ENCODE results near the gene ADAM12. TPM values are rescaled to one million over a fixed set of nuclear protein-coding genes. Genes with fewer than 3 reads are reported as not detected.

The ADAM12 gene
- total RNA-seq, 1 donor from 2014 or later = not detected

DNA sequence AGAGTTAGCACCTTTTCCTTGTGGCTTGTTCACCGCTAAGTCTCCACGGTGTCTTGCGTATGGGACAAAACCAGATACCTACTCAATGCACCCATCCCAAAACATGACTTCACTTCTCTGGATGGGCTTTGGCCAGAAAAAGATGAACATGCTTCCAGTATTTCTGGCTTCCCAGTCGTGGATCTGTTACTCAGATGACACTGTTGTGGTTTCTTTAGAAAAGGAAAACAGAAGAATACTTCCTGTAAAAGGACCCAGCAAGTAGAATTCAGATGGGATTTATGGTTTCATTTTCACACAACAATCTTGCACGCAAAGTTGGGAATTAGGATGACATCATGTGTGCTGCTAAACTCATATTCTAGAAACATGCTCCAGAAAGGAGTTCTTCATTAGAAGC, 216.7 kb downstream of the ADAM12 start:
- H3K27ac ChIP-seq = no peak overlapping the region
- no peaks in the 10 kb centered on the region for H3K4me1 ChIP-seq
- H3K9me3 ChIP-seq = no peaks in the 10 kb centered on the region
- intact Hi-C loops (cut with DNase I) = no loop called here
- H3K27me3 ChIP-seq = no peaks in the 10 kb centered on the region
- DNase-seq (ENCODE audit: low spot score in 2 of 2) = no peak
- H3K36me3 ChIP-seq = no peaks in the 10 kb centered on the region
- TF ChIP-seq, protein P1, sequence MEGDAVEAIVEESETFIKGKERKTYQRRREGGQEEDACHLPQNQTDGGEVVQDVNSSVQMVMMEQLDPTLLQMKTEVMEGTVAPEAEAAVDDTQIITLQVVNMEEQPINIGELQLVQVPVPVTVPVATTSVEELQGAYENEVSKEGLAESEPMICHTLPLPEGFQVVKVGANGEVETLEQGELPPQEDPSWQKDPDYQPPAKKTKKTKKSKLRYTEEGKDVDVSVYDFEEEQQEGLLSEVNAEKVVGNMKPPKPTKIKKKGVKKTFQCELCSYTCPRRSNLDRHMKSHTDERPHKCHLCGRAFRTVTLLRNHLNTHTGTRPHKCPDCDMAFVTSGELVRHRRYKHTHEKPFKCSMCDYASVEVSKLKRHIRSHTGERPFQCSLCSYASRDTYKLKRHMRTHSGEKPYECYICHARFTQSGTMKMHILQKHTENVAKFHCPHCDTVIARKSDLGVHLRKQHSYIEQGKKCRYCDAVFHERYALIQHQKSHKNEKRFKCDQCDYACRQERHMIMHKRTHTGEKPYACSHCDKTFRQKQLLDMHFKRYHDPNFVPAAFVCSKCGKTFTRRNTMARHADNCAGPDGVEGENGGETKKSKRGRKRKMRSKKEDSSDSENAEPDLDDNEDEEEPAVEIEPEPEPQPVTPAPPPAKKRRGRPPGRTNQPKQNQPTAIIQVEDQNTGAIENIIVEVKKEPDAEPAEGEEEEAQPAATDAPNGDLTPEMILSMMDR (IDR thresholded peaks at IDR 0.05) = no peak
- H3K4me3 ChIP-seq = no peak overlapping the region

DNA sequence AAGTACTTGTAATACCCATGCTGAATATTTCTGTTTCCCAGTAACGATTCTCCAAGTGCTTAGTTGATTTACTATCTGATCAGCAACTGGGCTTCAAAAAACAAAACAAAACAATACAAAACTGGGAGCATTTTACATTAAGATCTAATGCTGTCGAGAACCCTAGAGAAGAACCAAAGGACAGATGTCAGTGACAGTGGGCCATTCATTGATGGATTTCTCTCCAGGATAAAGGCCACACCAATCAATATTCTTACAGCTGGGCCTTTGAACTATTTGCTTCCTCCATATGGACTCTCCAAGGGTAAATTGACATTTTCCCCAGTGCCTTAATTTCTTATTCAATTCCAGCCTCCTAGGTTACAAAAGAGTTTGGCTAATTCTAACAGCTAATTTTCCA, 217.5 kb downstream of the ADAM12 start:
- no peaks in the 10 kb centered on the region for H3K4me1 ChIP-seq
- DNase-seq (ENCODE audit: low spot score in 2 of 2) = no peak
- H3K27ac ChIP-seq = no peak overlapping the region
- no peaks in the 10 kb centered on the region for H3K27me3 ChIP-seq
- H3K4me3 ChIP-seq = no peak overlapping the region
- TF ChIP-seq, protein P1 (IDR thresholded peaks at IDR 0.05) = no peak
- H3K9me3 ChIP-seq = no peaks in the 10 kb centered on the region
- H3K36me3 ChIP-seq = no peaks in the 10 kb centered on the region
- intact Hi-C loops (cut with DNase I) = no loop called here

DNA sequence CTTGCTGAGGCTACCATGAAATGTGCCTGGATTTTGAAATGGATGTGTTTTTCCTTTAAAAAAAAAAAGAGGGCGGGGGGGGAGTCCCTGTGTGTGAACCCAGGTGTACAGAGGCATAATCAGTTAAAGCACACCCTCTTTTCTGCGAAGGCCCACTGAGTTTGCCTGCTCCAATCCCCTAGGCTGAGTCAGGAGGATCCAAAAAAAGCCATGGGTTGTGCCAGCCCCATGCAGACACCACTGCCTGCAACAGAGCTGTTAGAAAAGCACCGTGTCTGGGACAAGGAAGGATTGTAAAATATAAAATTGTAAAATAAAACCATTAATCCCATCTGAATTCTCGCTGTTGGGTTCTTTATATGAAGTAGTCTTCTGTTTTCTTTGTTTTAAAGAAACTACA, 217.9 kb downstream of the ADAM12 start:
- intact Hi-C loops (cut with DNase I) = no loop called here
- no peaks in the 10 kb centered on the region for H3K27me3 ChIP-seq
- TF ChIP-seq, protein P1 (IDR thresholded peaks at IDR 0.05) = no peak
- H3K36me3 ChIP-seq = no peaks in the 10 kb centered on the region
- H3K4me3 ChIP-seq = no peak overlapping the region
- no peaks in the 10 kb centered on the region for H3K9me3 ChIP-seq
- no peaks in the 10 kb centered on the region for H3K4me1 ChIP-seq
- DNase-seq (ENCODE audit: low spot score in 2 of 2) = no peak
- no peak overlapping the region for H3K27ac ChIP-seq

DNA sequence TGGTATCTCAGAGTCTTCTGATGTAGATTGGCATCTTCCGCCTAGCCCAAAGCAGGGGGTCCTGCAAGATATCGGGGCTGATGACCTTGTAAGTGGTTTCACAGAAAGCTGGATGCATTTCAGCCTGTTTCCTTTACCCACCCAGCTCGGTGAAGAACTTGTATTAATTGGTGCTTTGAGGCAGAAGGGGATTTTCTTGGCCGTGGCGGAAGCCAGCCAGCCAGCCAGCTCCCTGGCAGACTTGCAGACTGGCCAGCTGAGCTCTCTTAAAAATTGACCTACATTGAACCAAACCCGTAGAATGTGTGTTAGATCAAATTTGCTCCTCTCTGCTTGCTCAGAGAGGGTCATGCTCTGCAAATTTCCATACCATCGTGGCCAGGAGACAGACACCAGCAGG, 218.4 kb downstream of the ADAM12 start:
- intact Hi-C loops (cut with DNase I) = no loop called here
- Histone ChIP-seq H3K27me3 (no peaks in the 10 kb centered on the region), H3K36me3 (no peaks in the 10 kb centered on the region), H3K9me3 (no peaks in the 10 kb centered on the region), H3K4me1 (no peaks in the 10 kb centered on the region), H3K27ac (no peak overlapping the region), H3K4me3 (no peak overlapping the region)
- TF ChIP-seq, protein P1 (IDR thresholded peaks at IDR 0.05) = no peak
- DNase-seq (ENCODE audit: low spot score in 2 of 2) = no peak

DNA sequence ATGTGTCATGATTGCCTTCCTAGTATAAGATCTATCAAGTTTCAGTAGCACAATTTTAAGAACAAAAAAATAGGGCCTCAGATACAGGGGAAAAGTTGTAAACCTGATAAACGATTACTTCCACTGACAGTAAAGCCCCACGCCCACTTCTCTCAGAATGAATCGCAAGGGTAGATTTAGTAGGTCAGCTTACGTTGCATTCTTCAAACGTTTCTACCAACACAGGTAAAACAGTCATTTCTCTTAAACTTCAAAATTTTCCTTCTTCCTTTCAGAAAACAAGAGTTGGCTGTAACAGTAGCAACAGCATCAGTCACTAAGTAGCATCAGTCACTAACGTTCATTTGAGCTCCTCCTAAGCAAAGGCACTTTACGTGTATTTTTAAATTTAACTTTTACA, 221.5 kb downstream of the ADAM12 start:
- intact Hi-C loops (cut with DNase I) = no loop called here
- Histone ChIP-seq H3K27me3 (no peaks in the 10 kb centered on the region), H3K4me1 (no peaks in the 10 kb centered on the region), H3K4me3 (no peak overlapping the region), H3K36me3 (no peaks in the 10 kb centered on the region), H3K9me3 (no peaks in the 10 kb centered on the region), H3K27ac (no peak overlapping the region)
- TF ChIP-seq, protein P1 (IDR thresholded peaks at IDR 0.05) = no peak
- no peak for DNase-seq (ENCODE audit: low spot score in 2 of 2)

DNA sequence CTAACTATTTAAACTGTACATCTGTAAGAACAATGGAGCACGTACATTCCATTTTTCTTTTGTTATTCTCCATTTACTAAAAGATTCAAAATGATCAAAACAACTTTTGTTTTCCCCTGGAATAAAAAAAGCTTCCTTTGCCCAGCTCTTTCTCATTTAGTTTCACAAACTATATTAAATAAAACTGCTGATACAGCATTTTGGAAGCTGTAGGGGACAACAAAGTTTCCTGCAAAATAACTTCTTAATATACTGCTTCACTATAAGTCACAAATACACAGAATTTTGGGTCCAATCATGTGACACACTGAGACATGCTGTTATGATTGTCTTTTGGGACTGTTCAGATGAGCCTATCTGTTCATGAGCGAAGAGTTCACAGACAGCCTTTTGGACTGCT, 222.4 kb downstream of the ADAM12 start:
- intact Hi-C loops (cut with DNase I) = no loop called here
- H3K9me3 ChIP-seq = no peaks in the 10 kb centered on the region
- no peak overlapping the region for H3K27ac ChIP-seq
- TF ChIP-seq, protein P1 (IDR thresholded peaks at IDR 0.05) = no peak
- H3K4me1 ChIP-seq = no peaks in the 10 kb centered on the region
- H3K36me3 ChIP-seq = no peaks in the 10 kb centered on the region
- no peaks in the 10 kb centered on the region for H3K27me3 ChIP-seq
- H3K4me3 ChIP-seq = no peak overlapping the region
- DNase-seq (ENCODE audit: low spot score in 2 of 2) = no peak

Data from ascending aorta (tissue), 2 donors.